Breast epithelium (tissue), 3 donors: ENCODE measurements around the gene SLC35E2B.

Experiments used
- CTCF ChIP-seq, 3 donors: fragments of 450-650 bp; IDR thresholded peaks; one replicate each; pipeline ENCODE4 v1.5.1; 2016 to 2017; ENCODE audit warnings: antibody characterized with exemption in 3 of 3, mild to moderate bottlenecking in 3 of 3, moderate library complexity in 3 of 3
- POLR2A ChIP-seq: fragments of 450-650 bp; IDR thresholded peaks from one replicate; pipeline ENCODE4 v1.6.1; 2016; ENCODE audit warnings: antibody characterized with exemption, mild to moderate bottlenecking, moderate library complexity
- POLR2AphosphoS5 ChIP-seq, 3 donors: sonication (generic); formaldehyde crosslinking; IDR thresholded peaks; one replicate each; pipeline ENCODE4 v1.6.1; 2017; ENCODE audit warnings: antibody characterized with exemption in 3 of 3

DNA sequence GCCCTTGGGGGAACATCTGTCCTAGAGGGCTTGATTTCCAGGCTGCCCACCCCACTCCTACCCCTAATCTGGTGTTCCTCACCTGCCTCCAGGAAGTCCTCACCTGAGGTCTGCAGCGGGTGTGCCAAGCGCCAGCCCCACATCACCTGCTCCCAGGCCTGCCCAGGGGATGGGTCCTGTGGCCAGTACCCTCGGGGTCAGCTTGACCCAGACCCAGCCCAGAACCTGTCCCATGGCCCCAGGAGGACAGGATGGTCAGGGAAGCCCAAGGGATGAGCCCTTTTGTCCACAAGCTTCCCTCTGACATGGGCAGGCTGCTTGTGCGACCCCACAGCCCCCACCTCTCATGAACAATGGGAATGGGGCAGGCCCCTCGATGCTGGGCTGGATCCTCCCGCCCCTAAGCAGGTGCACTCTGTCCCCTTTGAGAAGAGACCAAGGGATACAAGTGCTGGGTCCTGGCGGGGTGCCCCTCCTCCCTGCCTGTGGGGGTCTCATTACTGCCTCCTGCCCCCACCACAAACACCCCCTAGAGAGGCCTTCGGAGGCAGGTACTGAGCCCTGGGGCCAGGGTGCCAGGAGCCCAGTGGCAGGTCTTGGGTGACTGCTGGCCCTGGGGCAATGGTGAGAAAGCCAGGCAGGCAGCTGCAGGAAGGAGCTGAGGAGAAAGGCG lies 74.1 kb downstream of the SLC35E2B start:
- TF ChIP-seq CTCF (IDR thresholded peaks at IDR 0.05) = no peak
- no peak for TF ChIP-seq POLR2AphosphoS5 (IDR thresholded peaks at IDR 0.05)
- no peak for TF ChIP-seq POLR2A
